ENCODE data around the gene PAQR5. TPM values are rescaled to one million over a fixed set of nuclear protein-coding genes. Genes with fewer than 3 reads are reported as not detected.

PAQR5 gene
- total RNA-seq, 1 experiment from 2014 or later = 3.4 TPM

DNA sequence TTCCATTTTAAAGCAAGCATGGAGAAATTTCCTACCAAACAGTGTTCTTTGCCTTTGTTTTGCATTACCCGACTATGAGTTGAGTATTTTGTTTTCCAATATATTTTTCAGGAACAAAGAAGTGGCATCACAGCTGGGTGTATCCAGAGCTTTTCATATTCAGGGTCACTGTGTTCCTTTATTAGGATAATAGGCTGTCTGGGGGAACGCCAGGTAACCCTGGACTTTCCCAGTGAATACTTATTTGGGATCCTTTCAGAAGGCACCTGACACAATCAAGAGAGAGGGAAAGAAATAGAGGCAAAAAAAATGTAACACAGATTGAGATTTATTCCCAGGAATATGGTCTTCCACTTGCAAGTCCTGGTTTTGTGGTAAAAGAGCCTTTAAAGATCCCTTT, 44.4 kb downstream of the PAQR5 start:
- no peaks in the 10 kb centered on the region for H3K27me3 Mint-ChIP-seq (ENCODE audit: insufficient read depth, unreplicated experiment)
- Histone ChIP-seq H3K27me3 (replicated peaks; ENCODE audit: control insufficient read depth, insufficient read depth, low read length) (no peaks in the 10 kb centered on the region), H3K4me1 (peaks cover 4% of the 10 kb centered on the region; the same call in 1 of the 2 replicates), H3K9me3 (no peaks in the 10 kb centered on the region), H3K36me3 (ENCODE audit: control insufficient read depth, insufficient read depth, low read length) (no peaks in the 10 kb centered on the region), H3K4me3 (ENCODE audit: low read depth, low read length) (no peak overlapping the region)
- no peak overlapping the region for H3K27ac Mint-ChIP-seq (ENCODE audit: unreplicated experiment)
- ChIA-PET POLR2A (no interaction called here), CTCF (no interaction called here)
- DNase-seq = no peak
- H3K4me1 Mint-ChIP-seq (ENCODE audit: low read depth, unreplicated experiment) = no peaks in the 10 kb centered on the region
- H3K4me3 Mint-ChIP-seq (ENCODE audit: unreplicated experiment) = no peak overlapping the region
- no TSS peak for BruUV-seq (replicated peaks)
- TF ChIP-seq, protein P1, sequence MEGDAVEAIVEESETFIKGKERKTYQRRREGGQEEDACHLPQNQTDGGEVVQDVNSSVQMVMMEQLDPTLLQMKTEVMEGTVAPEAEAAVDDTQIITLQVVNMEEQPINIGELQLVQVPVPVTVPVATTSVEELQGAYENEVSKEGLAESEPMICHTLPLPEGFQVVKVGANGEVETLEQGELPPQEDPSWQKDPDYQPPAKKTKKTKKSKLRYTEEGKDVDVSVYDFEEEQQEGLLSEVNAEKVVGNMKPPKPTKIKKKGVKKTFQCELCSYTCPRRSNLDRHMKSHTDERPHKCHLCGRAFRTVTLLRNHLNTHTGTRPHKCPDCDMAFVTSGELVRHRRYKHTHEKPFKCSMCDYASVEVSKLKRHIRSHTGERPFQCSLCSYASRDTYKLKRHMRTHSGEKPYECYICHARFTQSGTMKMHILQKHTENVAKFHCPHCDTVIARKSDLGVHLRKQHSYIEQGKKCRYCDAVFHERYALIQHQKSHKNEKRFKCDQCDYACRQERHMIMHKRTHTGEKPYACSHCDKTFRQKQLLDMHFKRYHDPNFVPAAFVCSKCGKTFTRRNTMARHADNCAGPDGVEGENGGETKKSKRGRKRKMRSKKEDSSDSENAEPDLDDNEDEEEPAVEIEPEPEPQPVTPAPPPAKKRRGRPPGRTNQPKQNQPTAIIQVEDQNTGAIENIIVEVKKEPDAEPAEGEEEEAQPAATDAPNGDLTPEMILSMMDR (IDR thresholded peaks at IDR 0.05; ENCODE audit: insufficient read depth in 1 of 2, low read depth in 1 of 2, low read length in 1 of 2, severe bottlenecking in 1 of 2, unreplicated experiment in 1 of 2) = no peak
- intact Hi-C loops (cut with micrococcal nuclease; ENCODE audit: unreplicated experiment) = no loop called here
- H3K36me3 Mint-ChIP-seq (ENCODE audit: insufficient read depth, unreplicated experiment) = peaks cover 4% of the 10 kb centered on the region
- H3K9me3 Mint-ChIP-seq (ENCODE audit: unreplicated experiment) = no peaks in the 10 kb centered on the region

DNA sequence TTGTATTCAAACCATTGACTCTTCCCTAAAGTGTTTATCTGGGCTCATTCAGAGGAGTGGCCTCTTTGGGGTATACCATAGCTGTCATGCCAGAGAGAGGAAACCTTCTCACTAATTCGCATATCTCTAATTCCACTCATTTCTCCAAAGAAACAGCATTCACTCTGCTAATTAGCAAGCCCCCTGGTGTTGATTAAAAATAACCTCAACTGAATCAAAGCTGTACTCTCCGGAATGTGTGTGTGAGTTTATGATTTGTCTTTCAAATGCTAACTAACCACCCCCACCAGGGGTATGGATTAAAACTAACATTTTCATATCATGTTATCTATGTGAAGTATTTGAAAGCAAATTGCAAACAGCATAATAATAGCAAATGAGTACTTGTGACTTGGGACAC, 45.5 kb downstream of the PAQR5 start:
- DNase-seq = no peak
- CTCF ChIA-PET = no interaction called here
- Mint-ChIP-seq H3K4me3 (ENCODE audit: unreplicated experiment) (no peak overlapping the region), H3K9me3 (ENCODE audit: unreplicated experiment) (no peaks in the 10 kb centered on the region), H3K27ac (ENCODE audit: unreplicated experiment) (no peak overlapping the region), H3K4me1 (ENCODE audit: low read depth, unreplicated experiment) (no peaks in the 10 kb centered on the region), H3K27me3 (ENCODE audit: insufficient read depth, unreplicated experiment) (no peaks in the 10 kb centered on the region), H3K36me3 (ENCODE audit: insufficient read depth, unreplicated experiment) (peaks cover 4% of the 10 kb centered on the region)
- Histone ChIP-seq H3K4me3 (ENCODE audit: low read depth, low read length) (no peak overlapping the region), H3K9me3 (no peaks in the 10 kb centered on the region), H3K27me3 (replicated peaks; ENCODE audit: control insufficient read depth, insufficient read depth, low read length) (no peaks in the 10 kb centered on the region), H3K4me1 (no peaks in the 10 kb centered on the region), H3K36me3 (ENCODE audit: control insufficient read depth, insufficient read depth, low read length) (no peaks in the 10 kb centered on the region)
- POLR2A ChIA-PET = no interaction called here
- intact Hi-C loops (cut with micrococcal nuclease; ENCODE audit: unreplicated experiment) = no loop called here
- TF ChIP-seq, protein P1 (IDR thresholded peaks at IDR 0.05; ENCODE audit: insufficient read depth in 1 of 2, low read depth in 1 of 2, low read length in 1 of 2, severe bottlenecking in 1 of 2, unreplicated experiment in 1 of 2) = no peak
- no TSS peak for BruUV-seq (replicated peaks)

DNA sequence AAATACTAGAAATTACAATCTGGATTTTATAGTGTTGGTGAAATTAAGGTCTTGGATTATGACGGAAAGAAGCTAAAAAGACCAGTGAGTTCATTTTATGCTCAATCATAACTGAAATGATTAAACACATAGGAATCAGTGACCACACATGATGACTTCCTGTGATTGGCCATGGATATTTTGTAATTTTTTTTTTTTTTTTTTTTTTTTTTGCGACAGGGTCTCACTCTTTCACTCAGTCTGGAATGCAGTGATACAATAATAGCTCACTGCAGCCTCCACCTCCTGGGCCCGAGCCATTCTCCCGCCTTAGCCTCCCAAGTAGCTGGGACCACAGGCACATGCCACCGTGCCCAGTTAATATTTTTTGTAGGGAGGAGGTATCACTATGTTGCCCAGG, 47.4 kb downstream of the PAQR5 start:
- POLR2A ChIA-PET = no interaction called here
- Mint-ChIP-seq H3K27ac (ENCODE audit: unreplicated experiment) (no peak overlapping the region), H3K4me3 (ENCODE audit: unreplicated experiment) (no peak overlapping the region), H3K36me3 (ENCODE audit: insufficient read depth, unreplicated experiment) (peaks cover 4% of the 10 kb centered on the region), H3K9me3 (ENCODE audit: unreplicated experiment) (no peaks in the 10 kb centered on the region), H3K4me1 (ENCODE audit: low read depth, unreplicated experiment) (no peaks in the 10 kb centered on the region), H3K27me3 (ENCODE audit: insufficient read depth, unreplicated experiment) (no peaks in the 10 kb centered on the region)
- BruUV-seq (replicated peaks) = no TSS peak
- H3K36me3 ChIP-seq (ENCODE audit: control insufficient read depth, insufficient read depth, low read length) = no peaks in the 10 kb centered on the region
- no peak overlapping the region for H3K4me3 ChIP-seq (ENCODE audit: low read depth, low read length)
- DNase-seq = no peak
- H3K27me3 ChIP-seq (replicated peaks; ENCODE audit: control insufficient read depth, insufficient read depth, low read length) = no peaks in the 10 kb centered on the region
- TF ChIP-seq, protein P1 (IDR thresholded peaks at IDR 0.05; ENCODE audit: insufficient read depth in 1 of 2, low read depth in 1 of 2, low read length in 1 of 2, severe bottlenecking in 1 of 2, unreplicated experiment in 1 of 2) = no peak
- CTCF ChIA-PET = interaction anchor here (0.7 kb wide), 1 partner anchor 43 kb away, joined by 5 read pairs; no protein-coding TSS in a partner anchor
- no peaks in the 10 kb centered on the region for H3K9me3 ChIP-seq
- H3K4me1 ChIP-seq = no peaks in the 10 kb centered on the region
- intact Hi-C loops (cut with micrococcal nuclease; ENCODE audit: unreplicated experiment) = no loop called here
